Activated naive CD4-positive, alpha-beta T cell treated with anti-CD3 and anti-CD28 coated beads, Interleukin-2, amount 50 U/mL, for 16 hours (primary cell): ENCODE results near the gene CALML5.

ENCODE experiments used
- DNase-seq: peaks from one replicate; pipeline ENCODE4 v3.0.0-alpha.2; 2020

The CALML5 gene

GRCh38 chr10:5514226-5514850, 15.0 kb upstream of the CALML5 start:
- no peak for DNase-seq

- no peak for DNase-seq
These were observed 13.7 kb upstream of the CALML5 start for GRCh38 chr10:5512881-5513612.

- no peak for DNase-seq
These were observed 13.0 kb upstream of the CALML5 start for GRCh38 chr10:5512331-5512730.

GRCh38 chr10:5511885-5512280, 12.5 kb upstream of the CALML5 start:
- no peak for DNase-seq

- no peak for DNase-seq
These were observed 12.0 kb upstream of the CALML5 start for GRCh38 chr10:5511231-5511884.

DNA sequence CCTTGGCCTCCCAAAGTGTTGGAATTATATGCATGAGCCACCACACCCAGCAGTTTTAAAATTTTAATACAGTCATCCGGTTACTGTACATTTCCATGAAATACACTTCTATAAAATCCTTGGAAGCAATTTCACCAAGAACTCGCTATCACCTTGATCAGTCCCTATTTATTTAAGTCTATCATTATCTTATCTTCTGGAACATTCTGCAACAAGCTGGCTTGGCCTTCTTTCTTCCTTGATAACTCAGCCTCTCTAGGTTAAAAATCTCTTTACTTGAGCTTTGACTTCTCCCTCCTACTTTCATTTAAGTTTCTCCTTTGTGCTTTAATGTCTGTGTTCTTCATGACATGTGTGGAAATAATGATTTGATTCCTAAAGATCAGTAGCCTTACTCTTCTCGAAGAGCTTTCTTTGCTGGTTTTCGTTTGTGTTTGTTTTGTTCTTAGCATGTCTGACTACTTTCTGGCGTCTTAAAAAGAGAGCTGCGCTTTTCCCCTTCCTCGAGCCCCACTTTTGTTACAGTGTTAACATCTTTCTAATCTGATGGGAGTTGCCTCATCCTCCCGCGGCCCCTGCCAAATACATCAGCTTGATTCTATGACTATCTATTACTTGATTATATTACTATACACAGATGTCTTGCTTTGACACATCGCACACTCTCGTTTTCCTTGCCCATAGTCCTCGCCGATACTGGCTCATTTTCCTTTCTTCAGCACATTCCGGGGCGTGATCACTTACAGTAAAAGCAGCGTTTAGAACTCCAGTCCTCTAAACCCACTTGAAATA, 11.1 kb upstream of the CALML5 start:
- DNase-seq: no peak

- no peak for DNase-seq
These were observed 10.3 kb upstream of the CALML5 start for GRCh38 chr10:5509691-5510090.

DNA sequence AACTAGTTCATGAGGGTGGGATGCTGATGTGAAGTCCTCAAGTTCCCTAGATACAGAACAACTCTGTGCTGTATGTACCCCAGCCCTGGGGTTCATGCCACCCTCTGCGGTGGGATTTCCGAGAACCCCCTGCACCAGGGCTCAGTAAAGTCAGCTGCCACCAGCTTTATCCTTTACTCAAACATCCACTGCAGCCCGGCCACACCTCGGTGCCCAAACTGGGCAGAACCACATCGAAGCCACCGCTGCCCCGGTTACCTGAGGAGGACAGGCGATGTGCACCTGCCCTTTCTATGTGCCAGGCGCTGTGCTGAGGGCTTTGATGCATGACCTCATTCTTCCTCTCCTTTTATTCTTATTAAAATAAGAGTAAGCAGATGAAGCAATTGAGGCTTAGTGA, 9.9 kb upstream of the CALML5 start:
- DNase-seq: no peak

DNA sequence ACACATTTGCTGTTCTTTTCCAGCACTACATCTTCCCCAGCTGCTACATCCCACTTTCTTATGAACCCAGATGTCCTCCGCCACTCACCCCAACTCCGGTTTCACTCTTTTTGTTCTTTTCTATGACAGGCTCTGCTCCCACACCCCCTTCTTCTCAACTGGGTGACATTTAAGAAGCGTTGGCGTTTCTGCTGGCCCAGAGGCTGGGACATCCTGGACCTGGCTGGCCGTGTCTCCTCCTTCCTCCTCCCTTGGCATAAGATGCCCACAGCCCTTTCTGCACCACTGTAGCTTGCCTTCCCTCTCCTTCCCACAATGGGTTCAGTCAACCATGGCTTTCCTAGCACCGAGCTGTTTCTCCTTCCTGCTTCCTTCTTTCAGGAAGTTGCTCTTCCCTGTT, 9.4 kb upstream of the CALML5 start:
- no peak for DNase-seq

GRCh38 chr10:5508161-5508604, 8.8 kb upstream of the CALML5 start:
- DNase-seq: no peak

- DNase-seq: no peak
These were observed 8.3 kb upstream of the CALML5 start for GRCh38 chr10:5507649-5508131.

DNA sequence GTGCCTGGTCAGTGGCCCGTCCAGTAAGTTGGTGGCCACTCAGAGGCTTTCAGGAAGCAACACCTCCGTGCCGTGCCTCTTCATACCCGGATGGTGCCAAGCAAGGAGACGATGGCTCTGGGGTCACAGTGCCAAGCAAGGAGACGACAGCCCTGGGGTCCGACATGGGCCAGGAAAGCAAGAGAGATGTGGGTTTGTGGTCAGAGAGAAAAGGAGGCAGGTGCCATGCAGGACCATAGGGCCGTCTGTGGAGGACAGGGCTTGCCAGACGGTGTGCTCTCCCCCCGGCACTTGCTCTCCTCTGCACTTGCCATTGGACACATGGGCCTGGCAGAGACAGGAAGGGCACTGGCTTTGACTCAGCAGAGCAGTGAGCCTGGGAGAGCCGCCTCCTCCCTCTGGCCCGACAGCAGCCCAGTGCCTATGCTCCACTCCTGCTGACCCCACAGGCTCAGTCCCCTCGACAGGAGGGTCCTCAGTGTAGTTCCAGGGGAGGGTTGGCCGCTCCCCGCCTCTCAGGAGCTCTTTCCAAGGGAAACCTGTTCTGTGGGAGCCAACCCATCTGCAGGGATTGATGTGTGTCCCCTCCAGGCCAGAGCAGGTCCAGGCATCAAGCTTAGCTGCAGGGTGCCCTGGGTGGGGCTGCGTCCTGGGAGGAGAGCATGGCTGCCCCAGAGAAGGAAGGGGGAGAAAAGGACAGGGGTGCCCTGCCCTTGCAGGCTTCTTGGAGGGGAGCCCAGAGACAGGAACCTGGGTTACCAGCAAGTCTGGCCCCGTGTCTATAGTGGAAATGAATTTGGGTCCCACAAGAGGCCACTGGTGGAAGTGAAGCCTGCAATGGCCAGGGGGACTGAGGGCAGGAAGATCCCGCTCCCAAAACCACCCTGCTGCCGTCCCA, 7.6 kb upstream of the CALML5 start:
- no peak for DNase-seq

DNA sequence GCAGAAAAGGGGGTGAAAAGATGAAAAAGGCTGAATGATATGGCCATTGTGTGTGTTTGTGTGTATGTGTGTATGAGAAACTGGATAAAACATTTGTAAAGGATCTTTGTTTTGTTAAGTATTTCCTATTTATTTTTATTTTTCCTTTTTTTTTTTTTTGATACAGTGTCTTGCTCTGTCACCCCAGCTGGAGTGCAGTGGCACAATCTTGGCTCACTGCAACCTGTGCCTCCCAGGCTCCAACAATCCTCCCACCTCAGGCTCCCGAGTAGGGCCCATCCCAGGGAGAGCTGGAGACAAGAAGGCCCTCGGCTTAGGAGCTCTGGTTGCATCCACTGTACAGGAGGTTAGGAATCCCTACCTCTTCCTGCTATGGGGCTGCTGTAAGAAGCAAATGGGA, 6.9 kb upstream of the CALML5 start:
- DNase-seq: no peak

DNA sequence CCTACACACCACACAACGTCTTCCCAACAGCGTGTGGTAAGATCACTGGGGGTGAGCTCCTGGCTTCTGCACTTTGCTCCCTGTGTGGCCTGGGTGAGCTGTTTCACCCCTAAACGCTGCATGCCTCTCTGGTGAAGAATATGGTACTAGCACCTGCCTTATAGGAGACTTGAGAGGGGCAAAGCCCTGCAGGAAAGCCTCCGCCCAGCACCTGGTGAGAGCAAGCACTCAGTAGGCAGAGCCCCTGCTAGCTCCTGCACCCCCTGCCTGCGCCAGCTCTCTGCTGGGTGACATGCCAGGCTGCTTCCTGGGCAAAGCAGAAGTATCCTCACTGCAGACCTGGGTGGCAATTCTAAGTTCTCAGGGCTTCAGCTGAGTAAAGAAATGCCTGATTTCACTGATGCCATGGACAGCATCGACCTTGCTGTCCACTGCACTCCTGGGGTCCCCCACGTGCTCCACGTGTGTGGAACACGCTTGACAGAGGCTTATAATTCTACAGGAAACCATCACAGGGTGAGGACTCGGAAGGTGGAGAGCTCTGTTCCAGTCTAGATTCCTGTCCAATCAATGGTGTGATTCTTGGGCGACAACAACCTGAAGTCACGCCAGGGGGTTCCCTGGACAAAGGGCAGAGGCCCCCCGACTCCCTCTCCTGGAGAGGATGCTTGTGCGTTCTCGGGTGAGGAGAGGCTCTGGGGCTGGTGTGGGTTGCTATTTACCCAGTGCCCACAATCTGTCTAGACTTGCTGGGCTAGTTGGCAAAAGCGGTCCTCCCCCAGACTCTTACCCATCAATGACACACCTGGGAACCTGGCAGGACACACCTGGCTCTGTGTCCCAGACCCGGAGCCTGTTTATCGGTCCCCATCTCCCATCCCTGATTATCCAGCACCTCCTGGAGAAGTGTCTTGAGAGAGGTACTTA, 5.0 kb upstream of the CALML5 start:
- no peak for DNase-seq

DNA sequence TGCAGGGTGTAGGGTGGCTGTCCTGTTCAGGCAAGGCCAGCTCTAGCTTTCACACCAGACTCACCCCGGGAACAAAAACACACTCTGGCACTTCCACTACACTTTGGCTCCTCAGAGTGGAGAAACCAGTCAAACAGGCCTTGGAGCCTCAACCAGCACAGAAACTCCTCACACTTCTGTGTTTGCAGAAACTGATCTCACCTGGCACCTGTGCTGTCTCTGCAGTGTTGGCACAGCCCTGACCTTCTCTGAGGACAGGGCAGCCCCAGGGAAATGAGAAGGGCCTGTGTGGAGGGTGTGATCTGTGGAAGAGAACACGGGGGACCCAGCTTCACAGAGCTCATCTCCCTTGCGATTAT, 4.1 kb upstream of the CALML5 start:
- DNase-seq: no peak

DNA sequence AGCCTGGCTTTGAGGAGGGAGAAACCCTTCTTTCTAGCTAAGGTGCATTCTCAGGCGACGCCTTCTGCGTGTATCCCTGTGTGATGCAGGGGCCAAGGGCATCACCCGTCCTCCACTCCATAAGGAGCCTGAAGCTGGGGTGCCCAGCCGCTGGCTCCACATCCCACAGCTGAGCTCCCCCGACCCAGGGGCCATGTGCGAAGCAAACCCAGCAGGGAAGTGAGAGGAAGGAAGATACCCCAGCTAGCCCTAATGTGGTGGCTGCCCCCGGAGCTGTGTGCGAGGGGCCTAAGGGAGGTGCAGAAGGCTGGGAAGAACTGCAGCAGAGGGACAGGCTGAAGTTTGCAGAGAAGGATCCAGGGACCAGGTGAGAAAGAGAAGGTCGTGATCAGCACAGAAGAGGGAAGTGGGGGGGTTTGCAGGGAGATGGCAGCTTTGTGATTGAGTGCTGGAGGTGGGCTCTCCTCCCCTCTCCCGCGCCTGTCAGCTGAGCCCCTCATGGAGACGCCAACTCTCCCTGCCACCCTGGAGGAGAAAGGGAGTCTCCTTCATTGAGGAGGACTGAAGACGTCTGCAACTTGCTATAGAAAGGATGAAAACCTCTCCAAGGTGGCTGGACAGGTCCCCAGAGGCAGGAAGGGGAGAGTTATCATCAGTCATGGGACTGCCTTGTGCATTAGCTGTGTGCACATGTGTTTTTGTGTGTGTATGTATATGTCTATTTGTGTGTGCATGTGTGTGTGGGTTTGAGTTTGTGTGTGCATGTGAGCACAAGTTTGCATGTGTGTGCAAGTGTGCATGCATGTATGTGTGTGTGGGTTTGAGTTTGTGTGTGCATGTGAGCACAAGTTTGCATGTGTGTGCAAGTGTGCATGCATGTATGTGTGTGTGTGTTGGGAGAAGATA, 3.5 kb upstream of the CALML5 start:
- no peak for DNase-seq

GRCh38 chr10:5502061-5502521, 2.7 kb upstream of the CALML5 start:
- no peak for DNase-seq

DNA sequence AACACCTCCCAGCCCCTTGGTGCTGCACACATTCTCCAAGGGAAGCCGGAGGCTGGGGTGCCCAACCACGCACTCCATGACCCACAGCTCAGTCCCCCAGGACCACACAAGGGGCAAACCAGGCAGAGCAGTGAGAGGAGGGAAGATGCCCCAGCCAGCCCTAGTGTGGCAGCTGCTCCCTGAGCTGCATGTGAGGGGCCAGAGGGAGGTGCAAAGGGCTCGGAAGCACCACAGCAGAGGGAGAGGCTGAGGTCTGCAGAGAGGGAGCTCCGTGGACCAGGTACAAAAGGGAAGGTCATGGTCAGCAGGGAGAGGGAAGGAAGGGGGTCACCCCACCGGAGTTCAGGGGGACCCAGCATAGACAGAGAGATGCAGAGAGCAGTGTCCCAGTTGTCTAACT, 1.5 kb upstream of the CALML5 start:
- no peak for DNase-seq

DNA sequence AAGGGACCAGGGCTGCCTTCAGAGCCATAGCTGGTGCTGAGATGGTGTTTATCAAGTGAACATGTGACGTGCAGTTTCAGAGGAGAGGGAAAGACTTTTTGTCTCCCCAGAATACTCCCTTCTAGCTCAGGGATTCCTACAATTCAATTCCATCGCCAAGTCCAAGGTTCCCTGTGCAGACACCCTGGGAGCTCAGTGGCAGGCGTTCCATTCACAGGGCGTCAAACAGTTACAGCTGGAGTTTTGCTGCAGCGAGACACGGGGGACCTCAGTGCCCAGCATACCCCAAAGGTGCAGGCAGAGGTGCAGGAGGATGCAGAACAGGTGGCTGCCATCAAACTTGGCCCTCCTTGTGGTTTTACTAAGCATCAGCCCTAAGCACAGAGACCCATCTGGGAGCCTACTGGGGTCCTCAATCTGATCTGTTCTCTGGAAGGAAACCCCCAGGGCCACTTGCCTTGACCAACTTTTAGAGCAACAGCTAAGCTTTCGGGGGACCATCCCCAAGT, 846 bp upstream of the CALML5 start:
- no peak for DNase-seq
